C4-2B (cell line): Measurements from ENCODE around the gene UCP3.

Experiments used
- CTCF ChIP-seq: fragments of 450-650 bp; conservative IDR thresholded peaks from 2 replicates; pipeline ENCODE4 v1.5.1; 2017; ENCODE audit warnings: mild to moderate bottlenecking
- ZFX ChIP-seq: fragments of 450-650 bp; IDR thresholded peaks from 2 replicates; pipeline ENCODE4 v1.6.1; 2017

GRCh38 chr11:73951797-73952196 lies 57.1 kb downstream of the UCP3 start:
- TF ChIP-seq CTCF (no peak), ZFX (no peak)
